ENCODE data around the gene RSBN1. TPM values are rescaled to one million over a fixed set of nuclear protein-coding genes. Genes with fewer than 3 reads are reported as not detected.

Gene RSBN1
- total RNA-seq, 1 experiment from 2014 or later: 16.6 TPM

- peak; percentile 90 for TF ChIP-seq ELF1 (IDR thresholded peaks at IDR 0.05; ENCODE audit: borderline replicate concordance, low read depth)
- no peak for TF ChIP-seq FOSL1 (IDR thresholded peaks at IDR 0.05; ENCODE audit: low read depth)
- TF ChIP-seq CBX3 (IDR thresholded peaks at IDR 0.05; ENCODE audit: low read depth): 0 out of 2 replicates have a peak, but pooled peaks have one; percentile 70
- peak; percentile 94 for TF ChIP-seq ZFX (IDR thresholded peaks at IDR 0.05)
- no peak for TF ChIP-seq EZH2phosphoT487 (IDR thresholded peaks at IDR 0.05; ENCODE audit: borderline replicate concordance)
- TF ChIP-seq RAD21 (IDR thresholded peaks at IDR 0.05; ENCODE audit: low read depth): no peak
- TF ChIP-seq EZH2 (IDR thresholded peaks at IDR 0.05): no peak
Measured at GRCh38 chr1:113811888-113812660, at the start of gene RSBN1 (continued).

GRCh38 chr1:113861641-113862040 is 49.4 kb upstream of the RSBN1 start:
- RAD21 ChIA-PET (ENCODE audit: low non-redundant PET in 1 of 2, low total read pairs in 2 of 2, uncharacterized antibody in 2 of 2, unreplicated experiment in 2 of 2): no interaction called here
- Histone ChIP-seq H4K20me1 (ENCODE audit: insufficient read depth) (no peaks in the 10 kb centered on the region), H3K9me2 (ENCODE audit: insufficient read depth) (no peaks in the 10 kb centered on the region), H3K4me2 (ENCODE audit: low read length) (no peak overlapping the region), H3K4me1 (ENCODE audit: control insufficient read depth in 1 of 2, insufficient read depth in 2 of 2, low read length in 2 of 2) (peaks cover 0 to 6% of the 10 kb centered on the region in 2 experiments; a peak in 1 of 4 replicates), H3K4me3 (replicated peaks in 1 of 2; ENCODE audit: low read depth in 1 of 2, low read length in 2 of 2) (no peak overlapping the region), H2AFZ (ENCODE audit: low read depth, low read length, poor library complexity, severe bottlenecking) (no peak overlapping the region), H3K9ac (ENCODE audit: low read length) (no peak overlapping the region), H3K9me3 (ENCODE audit: control insufficient read depth in 1 of 2, insufficient read depth in 1 of 2, low read depth in 1 of 2, low read length in 2 of 2) (no peaks in the 10 kb centered on the region), H3K79me2 (ENCODE audit: insufficient read depth, low read length) (no peaks in the 10 kb centered on the region), H3K36me3 (ENCODE audit: control insufficient read depth in 1 of 2, insufficient read depth in 2 of 2, low read length in 2 of 2) (no peaks in the 10 kb centered on the region), H3K27ac (ENCODE audit: low read depth, low read length) (no peak overlapping the region), H3K27me3 (ENCODE audit: insufficient read depth, low read length) (no peaks in the 10 kb centered on the region)
- POLR2A ChIA-PET: no interaction called here
- DNase-seq (ENCODE audit: low read depth, low spot score): no peak
- ATAC-seq: no peak
- TF ChIP-seq ZBTB33 (IDR thresholded peaks at IDR 0.05; ENCODE audit: extremely low read depth, insufficient replicate concordance, low read length): no peak
- no peak for TF ChIP-seq MAX (IDR thresholded peaks at IDR 0.05)
- no peak for TF ChIP-seq SP1 (IDR thresholded peaks at IDR 0.05; ENCODE audit: low read depth)
- TF ChIP-seq TCF7L2 (IDR thresholded peaks at IDR 0.05; ENCODE audit: borderline replicate concordance, extremely low read depth, insufficient read depth, insufficient read length): no peak
- no peak for TF ChIP-seq POLR2AphosphoS5 (IDR thresholded peaks at IDR 0.05; ENCODE audit: low read depth, low read length)
- TF ChIP-seq SIN3A (IDR thresholded peaks at IDR 0.05; ENCODE audit: low read depth): no peak
- no peak for TF ChIP-seq FOSL1 (IDR thresholded peaks at IDR 0.05; ENCODE audit: low read depth)
- no peak for TF ChIP-seq CEBPB (IDR thresholded peaks at IDR 0.05; ENCODE audit: low read depth)
- no peak for TF ChIP-seq EZH2phosphoT487 (IDR thresholded peaks at IDR 0.05; ENCODE audit: borderline replicate concordance)
- no peak for TF ChIP-seq YY1 (IDR thresholded peaks at IDR 0.05; ENCODE audit: extremely low read depth, insufficient replicate concordance, low read depth, low read length)
- TF ChIP-seq, protein P1, sequence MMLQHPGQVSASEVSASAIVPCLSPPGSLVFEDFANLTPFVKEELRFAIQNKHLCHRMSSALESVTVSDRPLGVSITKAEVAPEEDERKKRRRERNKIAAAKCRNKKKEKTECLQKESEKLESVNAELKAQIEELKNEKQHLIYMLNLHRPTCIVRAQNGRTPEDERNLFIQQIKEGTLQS (IDR thresholded peaks at IDR 0.05): no peak
- intact Hi-C loops (cut with micrococcal nuclease): no loop called here
- no TSS peak for BruUV-seq (replicated peaks)
- CTCF ChIA-PET: no interaction called here
